HepG2 (cell line): ENCODE measurements around the gene CDC34. TPM values are rescaled to one million over a fixed set of nuclear protein-coding genes. Genes with fewer than 3 reads are reported as not detected.

Source experiments
- BCL3 ChIP-seq: sonication (generic); formaldehyde crosslinking; IDR thresholded peaks from 2 replicates; pipeline ENCODE4 v1.5.1; 2020; ENCODE audit warnings: mild to moderate bottlenecking, missing genetic modification reagents, moderate library complexity
- FOXJ3 ChIP-seq: sonication (generic); formaldehyde crosslinking; IDR thresholded peaks from 2 replicates; pipeline ENCODE4 v1.4.0; 2020; ENCODE audit warnings: missing genetic modification reagents, mild to moderate bottlenecking, borderline replicate concordance
- NR2C2 ChIP-seq: sonication (generic); formaldehyde crosslinking; IDR thresholded peaks from 2 replicates; pipeline ENCODE4 v1.4.0; 2020; ENCODE audit warnings: missing genetic modification reagents, mild to moderate bottlenecking, moderate library complexity, borderline replicate concordance
- RFXANK ChIP-seq: IDR thresholded peaks from 2 replicates; pipeline ENCODE4 v1.6.1; 2016
- SKI ChIP-seq: fragments of 450-650 bp; IDR thresholded peaks from one replicate; pipeline ENCODE4 v1.6.1; 2018; ENCODE audit warnings: mild to moderate bottlenecking; ENCODE audit not compliant: partially characterized antibody
- SMYD3 ChIP-seq: sonication (generic); formaldehyde crosslinking; IDR thresholded peaks from 2 replicates; pipeline ENCODE4 v1.8.1; 2023; ENCODE audit warnings: mild to moderate bottlenecking, missing genetic modification reagents
- TFDP1 ChIP-seq: IDR thresholded peaks from 2 replicates; pipeline ENCODE4 v1.6.1; 2016; ENCODE audit warnings: missing compliant biosample characterization, missing genetic modification reagents, borderline replicate concordance
- TOE1 ChIP-seq: sonication (generic); formaldehyde crosslinking; IDR thresholded peaks from 2 replicates; pipeline ENCODE4 v1.4.0; 2020; ENCODE audit warnings: mild to moderate bottlenecking, missing genetic modification reagents
- WIZ ChIP-seq: sonication (generic); formaldehyde crosslinking; IDR thresholded peaks from 2 replicates; pipeline ENCODE4 v1.5.1; 2020; ENCODE audit warnings: mild to moderate bottlenecking, missing genetic modification reagents
- ZNF230 ChIP-seq: sonication (generic); formaldehyde crosslinking; IDR thresholded peaks from 2 replicates; pipeline ENCODE4 v1.4.0; 2020; ENCODE audit warnings: mild to moderate bottlenecking, missing genetic modification reagents
- ZNF513 ChIP-seq: sonication (generic); formaldehyde crosslinking; conservative IDR thresholded peaks from 2 replicates; pipeline ENCODE4 v1.5.0; 2020; ENCODE audit warnings: missing genetic modification reagents
- ZNF547 ChIP-seq: sonication (generic); formaldehyde crosslinking; IDR thresholded peaks from 2 replicates; pipeline ENCODE4 v1.5.1; 2020; ENCODE audit warnings: mild to moderate bottlenecking, missing genetic modification reagents
- ZNF616 ChIP-seq: sonication (generic); formaldehyde crosslinking; IDR thresholded peaks from 2 replicates; pipeline ENCODE4 v1.5.0; 2020; ENCODE audit warnings: low read depth, mild to moderate bottlenecking, missing genetic modification reagents
- ZNF777 ChIP-seq: sonication (generic); formaldehyde crosslinking; IDR thresholded peaks from 2 replicates; pipeline ENCODE4 v1.4.0; 2020; ENCODE audit warnings: missing genetic modification reagents
- ZSCAN29 ChIP-seq: sonication (generic); formaldehyde crosslinking; conservative IDR thresholded peaks from 2 replicates; pipeline ENCODE4 v1.4.0; 2020; ENCODE audit warnings: mild to moderate bottlenecking, missing genetic modification reagents
- ZSCAN30 ChIP-seq: sonication (generic); formaldehyde crosslinking; IDR thresholded peaks from 2 replicates; pipeline ENCODE4 v1.5.0; 2020; ENCODE audit warnings: mild to moderate bottlenecking, missing genetic modification reagents
- ZSCAN31 ChIP-seq: sonication (generic); formaldehyde crosslinking; IDR thresholded peaks from 2 replicates; pipeline ENCODE4 v1.5.0; 2020; ENCODE audit warnings: low read depth, mild to moderate bottlenecking, missing genetic modification reagents
- polyA plus RNA-seq, 8 experiments: library from polyadenylated mRNA; depleted of rRNA in 3 of 8; stranded (reverse) in 7 of 8; unstranded in 1 of 8; fragments of >200 nt; fragmentation: Illumina TruSeq in 4 of 8; extraction: Trizol in 4 of 8; gene quantifications; 2 replicates each; pipeline versions ENCODE4 v1.2.1 to v1.2.3, GENCODE V29; 2011 to 2016; ENCODE audit warnings: low read depth in 4 of 8, missing spikeins in 1 of 8, mixed read lengths in 1 of 8; ENCODE audit not compliant: insufficient read depth in 1 of 8
- total RNA-seq, 5 experiments: library from RNA; depleted of rRNA; stranded (reverse); fragments of >200 nt; fragmentation: Illumina TruSeq; extraction: Trizol; gene quantifications; 2 replicates each; pipeline ENCODE4 v1.2.3, GENCODE V29; 2016; ENCODE audit warnings: low read depth in 1 of 5
- TF ChIP-seq, protein P1 (sequence below): sonication (generic); formaldehyde crosslinking; IDR thresholded peaks from 2 replicates; pipeline ENCODE4 v1.8.1; 2023; ENCODE audit warnings: mild to moderate bottlenecking, inconsistent platforms, moderate library complexity, missing genetic modification reagents, borderline replicate concordance
- TF ChIP-seq, protein P2 (sequence below): sonication (generic); formaldehyde crosslinking; IDR thresholded peaks from 2 replicates; pipeline ENCODE4 v1.8.0; 2022; ENCODE audit warnings: missing genetic modification reagents, mild to moderate bottlenecking, borderline replicate concordance

The CDC34 gene
- total and polyA plus RNA-seq, 2 of the 13 experiments (the other 11 are each of a cell fraction or from before 2014, with no cell fraction given) = 138 to 150 TPM

DNA sequence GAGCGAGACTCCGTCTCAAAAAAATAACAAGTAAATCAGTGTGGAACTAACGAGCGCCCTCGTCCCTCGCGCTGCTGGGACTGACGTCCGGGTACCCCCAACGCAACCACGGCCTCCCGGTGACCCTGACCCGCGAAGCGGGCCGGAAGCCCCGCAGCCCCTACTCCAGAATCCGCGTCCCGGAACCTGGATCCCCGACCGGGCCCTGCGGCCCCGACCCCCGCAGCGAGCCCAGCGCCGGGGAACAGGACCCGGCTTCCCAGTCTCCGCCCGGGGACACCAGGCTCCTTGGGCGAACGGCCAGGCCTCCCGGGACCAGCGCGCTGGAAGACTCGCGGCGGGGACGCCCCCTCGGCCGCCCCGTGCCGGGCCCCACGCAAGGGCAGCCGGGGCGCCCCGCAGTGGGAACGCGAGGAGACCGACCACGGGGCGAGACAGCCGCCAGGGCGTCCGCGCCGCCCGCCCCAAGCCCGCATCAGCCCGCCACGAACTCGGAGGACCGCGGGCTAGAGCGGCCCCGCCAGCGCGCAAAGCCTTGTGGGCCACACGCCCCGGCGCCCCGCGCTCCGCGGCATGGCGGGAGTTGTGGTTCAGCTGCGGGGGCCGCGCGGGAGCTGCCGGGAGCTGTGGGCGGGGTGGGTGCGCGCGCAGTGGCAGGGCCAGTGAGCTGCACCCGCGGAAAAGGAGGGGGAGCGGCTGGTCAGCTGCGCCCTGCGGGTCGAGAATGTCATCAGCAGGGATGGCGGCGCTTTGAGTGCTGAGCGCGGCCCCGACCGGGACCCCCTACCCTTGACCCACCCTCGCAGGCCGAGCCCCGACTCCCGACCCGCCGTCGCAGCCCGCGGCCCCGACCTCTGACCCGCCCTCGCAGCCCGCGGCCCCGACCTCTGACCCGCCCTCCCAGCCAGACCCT is 42.8 kb upstream of the CDC34 start (continued):
- peak; percentile 95 for TF ChIP-seq TFDP1
- 0 out of 2 replicates have a peak, but pooled peaks have one; percentile 13 for TF ChIP-seq TOE1 (CRISPR knock-in tag)
- TF ChIP-seq BCL3 = peak; percentile 69; the same call in 1 of the 2 replicates
- peak; percentile 79 for TF ChIP-seq SKI
- TF ChIP-seq ZNF230 (CRISPR knock-in tag) = 0 out of 2 replicates have a peak, but pooled peaks have one; percentile 55
- TF ChIP-seq, protein P1, sequence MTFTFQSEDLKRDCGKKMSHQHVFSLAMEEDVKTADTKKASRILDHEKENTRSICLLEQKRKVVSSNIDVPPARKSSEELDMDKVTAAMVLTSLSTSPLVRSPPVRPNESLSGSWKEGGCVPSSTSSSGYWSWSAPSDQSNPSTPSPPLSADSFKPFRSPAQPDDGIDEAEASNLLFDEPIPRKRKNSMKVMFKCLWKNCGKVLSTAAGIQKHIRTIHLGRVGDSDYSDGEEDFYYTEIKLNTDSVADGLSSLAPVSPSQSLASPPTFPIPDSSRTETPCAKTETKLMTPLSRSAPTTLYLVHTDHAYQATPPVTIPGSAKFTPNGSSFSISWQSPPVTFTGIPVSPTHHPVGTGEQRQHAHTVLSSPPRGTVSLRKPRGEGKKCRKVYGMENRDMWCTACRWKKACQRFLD (CRISPR knock-in tag) = no peak; the same call in 1 of the 2 replicates
- no peak; the same call in 1 of the 2 replicates for TF ChIP-seq ZNF616 (CRISPR knock-in tag)
- peak; percentile 92; the same call in 1 of the 2 replicates for TF ChIP-seq ZSCAN30 (CRISPR knock-in tag)
- TF ChIP-seq NR2C2 (CRISPR knock-in tag) = peak; percentile 96
- no peak for TF ChIP-seq WIZ (CRISPR knock-in tag)
- no peak for TF ChIP-seq SMYD3 (CRISPR knock-in tag)
- TF ChIP-seq ZSCAN31 (CRISPR knock-in tag) = peak; percentile 22
- TF ChIP-seq RFXANK (CRISPR knock-in tag) = peak; percentile 45; the same call in 1 of the 2 replicates
- no peak; the same call in 1 of the 2 replicates for TF ChIP-seq ZSCAN29 (CRISPR knock-in tag)
- TF ChIP-seq, protein P2, sequence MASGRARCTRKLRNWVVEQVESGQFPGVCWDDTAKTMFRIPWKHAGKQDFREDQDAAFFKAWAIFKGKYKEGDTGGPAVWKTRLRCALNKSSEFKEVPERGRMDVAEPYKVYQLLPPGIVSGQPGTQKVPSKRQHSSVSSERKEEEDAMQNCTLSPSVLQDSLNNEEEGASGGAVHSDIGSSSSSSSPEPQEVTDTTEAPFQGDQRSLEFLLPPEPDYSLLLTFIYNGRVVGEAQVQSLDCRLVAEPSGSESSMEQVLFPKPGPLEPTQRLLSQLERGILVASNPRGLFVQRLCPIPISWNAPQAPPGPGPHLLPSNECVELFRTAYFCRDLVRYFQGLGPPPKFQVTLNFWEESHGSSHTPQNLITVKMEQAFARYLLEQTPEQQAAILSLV (CRISPR knock-in tag) = peak; percentile 91
- peak; percentile 98; the same call in 1 of the 2 replicates for TF ChIP-seq ZNF513 (CRISPR knock-in tag)
- TF ChIP-seq ZNF777 (CRISPR knock-in tag) = peak; percentile 79
- TF ChIP-seq ZNF547 (CRISPR knock-in tag) = peak; percentile 76; the same call in 1 of the 2 replicates
- no peak for TF ChIP-seq FOXJ3 (CRISPR knock-in tag)
